ENCODE measurements around the gene OR10H4.
"Not testable (repeated sequence)": the region's sequence is repeated elsewhere in the genome, so short reads cannot be mapped to it uniquely, and the experiment has no call there.

Gene OR10H4, protein sequence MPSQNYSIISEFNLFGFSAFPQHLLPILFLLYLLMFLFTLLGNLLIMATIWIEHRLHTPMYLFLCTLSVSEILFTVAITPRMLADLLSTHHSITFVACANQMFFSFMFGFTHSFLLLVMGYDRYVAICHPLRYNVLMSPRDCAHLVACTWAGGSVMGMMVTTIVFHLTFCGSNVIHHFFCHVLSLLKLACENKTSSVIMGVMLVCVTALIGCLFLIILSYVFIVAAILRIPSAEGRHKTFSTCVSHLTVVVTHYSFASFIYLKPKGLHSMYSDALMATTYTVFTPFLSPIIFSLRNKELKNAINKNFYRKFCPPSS

GRCh38 chr19:15948223-15949058 lies at the start of gene OR10H4:
TSS of gene OR10H4 (plus strand) at chr19:15949008. CDS start at chr19:15949008, 0 bp downstream.
- no peak within 1 kb of the TSS for H3K4me3 ChIP-seq (ENCODE audit: low read depth, low read length)
- TF ChIP-seq, protein P1, sequence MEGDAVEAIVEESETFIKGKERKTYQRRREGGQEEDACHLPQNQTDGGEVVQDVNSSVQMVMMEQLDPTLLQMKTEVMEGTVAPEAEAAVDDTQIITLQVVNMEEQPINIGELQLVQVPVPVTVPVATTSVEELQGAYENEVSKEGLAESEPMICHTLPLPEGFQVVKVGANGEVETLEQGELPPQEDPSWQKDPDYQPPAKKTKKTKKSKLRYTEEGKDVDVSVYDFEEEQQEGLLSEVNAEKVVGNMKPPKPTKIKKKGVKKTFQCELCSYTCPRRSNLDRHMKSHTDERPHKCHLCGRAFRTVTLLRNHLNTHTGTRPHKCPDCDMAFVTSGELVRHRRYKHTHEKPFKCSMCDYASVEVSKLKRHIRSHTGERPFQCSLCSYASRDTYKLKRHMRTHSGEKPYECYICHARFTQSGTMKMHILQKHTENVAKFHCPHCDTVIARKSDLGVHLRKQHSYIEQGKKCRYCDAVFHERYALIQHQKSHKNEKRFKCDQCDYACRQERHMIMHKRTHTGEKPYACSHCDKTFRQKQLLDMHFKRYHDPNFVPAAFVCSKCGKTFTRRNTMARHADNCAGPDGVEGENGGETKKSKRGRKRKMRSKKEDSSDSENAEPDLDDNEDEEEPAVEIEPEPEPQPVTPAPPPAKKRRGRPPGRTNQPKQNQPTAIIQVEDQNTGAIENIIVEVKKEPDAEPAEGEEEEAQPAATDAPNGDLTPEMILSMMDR (IDR thresholded peaks at IDR 0.05; ENCODE audit: control insufficient read depth, extremely low read depth, insufficient read depth): no peak
- DNase-seq (ENCODE audit: low read depth): no peak

DNA sequence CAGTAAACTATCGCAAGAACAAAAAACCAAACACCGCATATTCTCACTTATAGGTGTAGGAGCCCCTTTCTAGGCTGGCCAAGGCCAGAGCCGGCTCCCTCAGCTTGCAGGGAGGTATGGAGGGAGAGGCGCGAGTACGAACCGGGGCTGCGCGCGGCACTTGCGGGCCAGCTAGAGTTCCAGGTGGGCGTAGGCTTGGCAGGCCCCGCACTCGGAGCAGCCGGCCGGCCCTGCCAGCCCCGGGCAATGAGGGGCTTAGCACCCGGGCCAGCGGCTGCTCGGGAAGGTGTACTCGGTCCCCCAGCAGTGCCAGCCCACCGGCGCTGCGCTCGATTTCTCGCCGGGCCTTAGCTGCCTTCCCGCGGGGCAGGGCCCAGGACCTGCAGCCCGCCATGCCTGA lies 49.2 kb upstream of the OR10H4 start:
- H3K4me3 ChIP-seq (ENCODE audit: low read depth, low read length); DNase-seq (ENCODE audit: low read depth): not testable (repeated sequence)

DNA sequence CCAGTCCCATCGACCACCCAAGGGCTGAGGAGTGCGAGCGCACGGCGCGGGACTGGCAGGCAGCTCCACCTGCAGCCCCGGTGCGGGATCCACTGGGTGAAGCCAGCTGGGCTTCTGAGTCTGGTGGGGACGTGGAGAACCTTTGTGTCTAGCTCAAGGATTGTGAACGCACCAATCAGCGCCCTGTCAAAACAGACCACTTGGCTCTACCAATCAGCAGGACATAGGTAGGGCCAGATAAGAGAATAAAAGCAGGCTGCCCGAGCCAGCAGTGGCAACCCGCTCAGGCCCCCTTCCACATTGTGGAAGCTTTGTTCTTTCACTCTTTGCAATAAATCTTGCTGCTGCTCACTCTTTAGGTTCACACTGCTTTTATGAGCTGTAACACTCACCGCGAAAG lies 48.8 kb upstream of the OR10H4 start:
- not testable (repeated sequence) for DNase-seq (ENCODE audit: low read depth); H3K4me3 ChIP-seq (ENCODE audit: low read depth, low read length)

DNA sequence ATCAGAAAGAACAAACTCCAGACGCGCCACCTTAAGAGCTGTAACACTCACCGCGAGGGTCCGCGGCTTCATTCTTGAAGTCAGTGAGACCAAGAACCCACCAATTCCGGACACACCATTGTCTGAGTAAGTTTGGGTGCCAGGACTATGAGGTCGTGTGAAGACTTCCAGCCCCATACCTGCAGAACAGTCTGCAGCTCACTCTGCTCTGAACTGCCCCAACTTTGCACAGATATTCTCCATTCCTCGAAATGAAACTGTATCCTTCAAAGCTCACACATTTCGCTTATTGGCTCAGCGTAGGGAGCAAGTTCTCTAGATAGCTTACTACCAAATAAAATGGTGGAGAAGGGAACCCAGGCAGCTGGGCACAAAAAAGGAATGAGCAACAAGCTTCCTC lies 48.3 kb upstream of the OR10H4 start:
- no peak overlapping the region for H3K4me3 ChIP-seq (ENCODE audit: low read depth, low read length)
- TF ChIP-seq, protein P1 (IDR thresholded peaks at IDR 0.05; ENCODE audit: control insufficient read depth, extremely low read depth, insufficient read depth): no peak
- no peak for DNase-seq (ENCODE audit: low read depth)

DNA sequence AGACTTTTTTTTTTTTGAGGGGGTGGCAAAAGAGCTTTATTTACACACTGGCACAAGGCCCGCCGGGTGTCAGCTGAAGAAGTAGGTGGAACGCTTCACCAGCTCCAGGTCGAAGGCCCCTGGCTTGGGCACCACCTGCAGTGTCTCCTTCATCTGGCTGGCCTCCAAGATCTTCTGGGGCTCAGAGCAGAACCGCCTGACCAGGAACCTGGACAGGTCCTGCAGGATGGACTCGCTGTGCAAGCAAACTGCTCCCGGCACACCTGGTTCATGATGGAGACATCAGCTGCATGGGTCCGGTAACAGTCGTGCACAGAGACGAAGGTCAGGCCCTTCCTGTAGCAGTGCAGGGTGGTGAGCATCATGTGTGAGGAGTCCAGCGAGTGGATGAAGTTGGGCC lies 46.6 kb upstream of the OR10H4 start:
- peak; percentile 32 for DNase-seq (ENCODE audit: low read depth)
- H3K4me3 ChIP-seq (ENCODE audit: low read depth, low read length): no peak overlapping the region
- TF ChIP-seq, protein P1 (IDR thresholded peaks at IDR 0.05; ENCODE audit: control insufficient read depth, extremely low read depth, insufficient read depth): no peak

DNA sequence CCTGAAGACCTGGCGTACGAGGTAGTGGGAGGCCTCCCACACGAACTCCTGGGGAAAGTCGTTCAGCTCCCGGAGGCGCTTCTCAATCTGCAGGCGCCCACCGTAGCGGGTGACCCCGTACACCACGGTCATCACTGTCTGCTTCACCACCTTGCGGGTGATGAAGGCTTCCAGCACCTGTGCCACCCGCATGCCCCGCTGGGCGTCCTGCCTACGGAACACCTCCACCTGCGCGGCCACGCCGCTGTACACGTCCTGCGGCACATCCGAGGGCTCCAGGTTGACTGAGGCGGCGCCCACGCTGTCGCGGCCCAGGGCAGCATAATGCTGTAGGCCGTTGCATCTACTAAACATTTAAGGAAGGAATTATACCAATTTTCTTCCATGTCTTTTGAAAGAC lies 45.9 kb upstream of the OR10H4 start:
- DNase-seq (ENCODE audit: low read depth); H3K4me3 ChIP-seq (ENCODE audit: low read depth, low read length): not testable (repeated sequence)

- TF ChIP-seq, protein P1 (IDR thresholded peaks at IDR 0.05; ENCODE audit: control insufficient read depth, extremely low read depth, insufficient read depth): no peak
- no peak overlapping the region for H3K4me3 ChIP-seq (ENCODE audit: low read depth, low read length)
- no peak for DNase-seq (ENCODE audit: low read depth)
These were observed 43.8 kb upstream of the OR10H4 start for GRCh38 chr19:15905026-15905425.

GRCh38 chr19:15911599-15912235 lies 37.1 kb upstream of the OR10H4 start:
- no peak for DNase-seq (ENCODE audit: low read depth)
- TF ChIP-seq, protein P1 (IDR thresholded peaks at IDR 0.05; ENCODE audit: control insufficient read depth, extremely low read depth, insufficient read depth): no peak
- no peak overlapping the region for H3K4me3 ChIP-seq (ENCODE audit: low read depth, low read length)

All from LNCaP clone FGC (cell line).